Left lung (tissue), 10 donors: ENCODE results near the gene TBL3. TPM values are rescaled to one million over a fixed set of nuclear protein-coding genes. Genes with fewer than 3 reads are reported as not detected.

Experiments used
- ATAC-seq: fragments of 200-7000 bp; cut with Tn5 transposase; one replicate; pipeline ENCODE4 v1.9.1; 2020; ENCODE audit warnings: moderate library complexity
- DNase-seq, 4 donors: peaks; one replicate each; pipeline ENCODE4 v3.0.0-alpha.2; 2013 to 2020
- H3K27ac ChIP-seq, 2 donors: fragments of 200-600 bp; sonication (generic) in 1 of 2; one replicate each; pipeline versions ENCODE4 v1.5.0 to v1.8.0; 2020 to 2021
- H3K27me3 ChIP-seq, 2 donors: fragments of 200-600 bp; sonication (generic) in 1 of 2; one replicate each; pipeline versions ENCODE4 v1.5.0 to v1.8.0; 2020 to 2021
- H3K36me3 ChIP-seq, 2 donors: fragments of 200-600 bp; sonication (generic) in 1 of 2; one replicate each; pipeline versions ENCODE4 v1.5.0 to v1.8.0; 2020 to 2021
- H3K4me1 ChIP-seq, 2 donors: fragments of 200-600 bp; one replicate each; pipeline ENCODE4 v1.8.0; 2021
- H3K4me3 ChIP-seq, 2 donors: fragments of 200-600 bp; sonication (generic) in 1 of 2; one replicate each; pipeline versions ENCODE4 v1.5.0 to v1.8.0; 2020 to 2021; ENCODE audit warnings: mild to moderate bottlenecking in 1 of 2
- H3K9me3 ChIP-seq, 2 donors: fragments of 200-600 bp; sonication (generic) in 1 of 2; one replicate each; pipeline versions ENCODE4 v1.5.0 to v1.8.0; 2020 to 2021
- CTCF ChIP-seq, 2 donors: fragments of 200-600 bp; sonication (generic) in 1 of 2; IDR thresholded peaks; one replicate each; pipeline versions ENCODE4 v1.5.0 to v1.8.0; 2021; ENCODE audit warnings: antibody characterized with exemption in 2 of 2
- intact Hi-C, 2 donors: fragments of 100-400 bp; cut with DNase I; formaldehyde crosslinking; loops; one replicate each; pipeline versions ENCODE4 v1.11.2 to v1.14.2; 2022
- polyA plus RNA-seq, 6 donors: library from polyadenylated mRNA; unstranded; fragments of 120-200 nt; gene quantifications; one replicate each; pipeline ENCODE4 v1.2.1, GENCODE V29; 2013; ENCODE audit not compliant: insufficient read length in 6 of 6
- total RNA-seq, 2 donors: library from RNA; stranded (reverse); fragmentation: NEBNext Ultra II Directional; extraction: Animal tissue kit (Norgen Biotek cat#: 25700); gene quantifications; one replicate each; pipeline ENCODE4 v1.2.1, GENCODE V29; 2021
- donor health status: DM: no; HTN: yes; CAD: no.
- donor health status: DM: no; HTN: no; CAD: no.

The TBL3 gene
- total and polyA plus RNA-seq, 8 donors, result 25.8 to 38.8 (median 31.0) TPM

- H3K36me3 ChIP-seq, result peaks cover 0 to 67% of the 10 kb centered on the region in 2 donors
- H3K4me3 ChIP-seq, result no peak overlapping the region
- ATAC-seq, result no peak
- DNase-seq, result peak in 1 of 4 donors; percentile 71
- H3K27me3 ChIP-seq, result no peaks in the 10 kb centered on the region
- H3K27ac ChIP-seq, result no peak overlapping the region
- intact Hi-C loops, result no loop called here
- H3K4me1 ChIP-seq, result peaks cover 4 to 10% of the 10 kb centered on the region in 2 donors
- no peak for TF ChIP-seq CTCF (IDR thresholded peaks at IDR 0.05)
- H3K9me3 ChIP-seq, result no peaks in the 10 kb centered on the region
These were observed 27.3 kb downstream of the TBL3 start for GRCh38 chr16:1998852-1999801.

GRCh38 chr16:1999866-2000514, 28.1 kb downstream of the TBL3 start:
- no peak overlapping the region for H3K4me3 ChIP-seq
- peaks cover 8 to 18% of the 10 kb centered on the region in 2 donors for H3K4me1 ChIP-seq
- no peak for TF ChIP-seq CTCF (IDR thresholded peaks at IDR 0.05)
- no peaks in the 10 kb centered on the region for H3K27me3 ChIP-seq
- H3K36me3 ChIP-seq, result peaks cover 0 to 67% of the 10 kb centered on the region in 2 donors
- no peak overlapping the region for H3K27ac ChIP-seq
- DNase-seq (no peak), ATAC-seq (no peak)
- no peaks in the 10 kb centered on the region for H3K9me3 ChIP-seq
- intact Hi-C loops, result no loop called here

GRCh38 chr16:2001035-2001434, 29.2 kb downstream of the TBL3 start:
- peaks cover 0 to 67% of the 10 kb centered on the region in 2 donors for H3K36me3 ChIP-seq
- H3K27me3 ChIP-seq, result no peaks in the 10 kb centered on the region
- H3K27ac ChIP-seq, result no peak overlapping the region
- H3K4me1 ChIP-seq, result peaks cover 14 to 29% of the 10 kb centered on the region in 2 donors
- intact Hi-C loops, result no loop called here
- no peak overlapping the region for H3K4me3 ChIP-seq
- no peak for TF ChIP-seq CTCF (IDR thresholded peaks at IDR 0.05)
- ATAC-seq (no peak), DNase-seq (peak in 1 of 4 donors; percentile 69)
- H3K9me3 ChIP-seq, result no peaks in the 10 kb centered on the region

GRCh38 chr16:2001456-2002355, 29.9 kb downstream of the TBL3 start:
- peak in 1 of 4 donors; percentile 80 for DNase-seq
- H3K36me3 ChIP-seq, result peaks cover 0 to 67% of the 10 kb centered on the region in 2 donors
- intact Hi-C loops, result no loop called here

More at GRCh38 chr16:2001456-2002355, 29.9 kb downstream of the TBL3 start:
- peaks cover 14 to 34% of the 10 kb centered on the region in 2 donors for H3K4me1 ChIP-seq
- H3K27ac ChIP-seq, result no peak overlapping the region
- H3K9me3 ChIP-seq, result no peaks in the 10 kb centered on the region
- TF ChIP-seq CTCF (IDR thresholded peaks at IDR 0.05), result no peak
- no peak for ATAC-seq
- no peak overlapping the region for H3K4me3 ChIP-seq
- H3K27me3 ChIP-seq, result no peaks in the 10 kb centered on the region
